Prostate gland (tissue), 2 donors: ENCODE results near the gene TPGS1.

Source experiments
- CTCF ChIP-seq, 4 experiments: fragments of 200-600 bp in 2 of 4; fragments of 450-650 bp in 2 of 4; sonication (generic) in 2 of 4; IDR thresholded peaks; 1 replicate in 3 of 4; 2 replicates in 1 of 4; pipeline ENCODE4 v1.5.1; 2016 to 2019; ENCODE audit warnings: antibody characterized with exemption in 4 of 4, mild to moderate bottlenecking in 2 of 4, moderate library complexity in 2 of 4
- POLR2A ChIP-seq: fragments of 450-650 bp; IDR thresholded peaks from one replicate; pipeline ENCODE4 v1.6.1; 2016; ENCODE audit warnings: antibody characterized with exemption, mild to moderate bottlenecking
- POLR2AphosphoS5 ChIP-seq: sonication (generic); formaldehyde crosslinking; IDR thresholded peaks from one replicate; pipeline ENCODE4 v1.6.1; 2017; ENCODE audit warnings: antibody characterized with exemption

GRCh38 chr19:532561-533363 lies 25.5 kb downstream of the TPGS1 start:
- TF ChIP-seq POLR2A (no peak), POLR2AphosphoS5 (peak; percentile 12), CTCF (IDR thresholded peaks at IDR 0.05) (peak in 3 of 4 experiments; percentile 24 to 46 (median 33))
